H9 (cell line): Measurements from ENCODE around the gene PTGFR. TPM values are rescaled to one million over a fixed set of nuclear protein-coding genes. Genes with fewer than 3 reads are reported as not detected.

ENCODE experiments used
- DNase-seq: peaks from one replicate; pipeline ENCODE4 v3.0.0-alpha.2; 2017
- H2AFZ ChIP-seq: one replicate; pipeline ENCODE4 v1.6.1; 2013; ENCODE audit warnings: mild to moderate bottlenecking, low read length, control low read depth, moderate library complexity
- H2AK5ac ChIP-seq: 2 replicates; pipeline ENCODE4 v1.6.1; 2013; ENCODE audit warnings: low read length, control low read depth, mixed read lengths; ENCODE audit not compliant: insufficient read length
- H2BK120ac ChIP-seq: one replicate; pipeline ENCODE4 v1.6.1; 2013; ENCODE audit warnings: low read depth, mild to moderate bottlenecking, low read length, control low read depth, inconsistent platforms; ENCODE audit not compliant: poor library complexity, severe bottlenecking
- H2BK12ac ChIP-seq: 2 replicates; pipeline ENCODE4 v1.6.1; 2013; ENCODE audit warnings: low read length, control low read depth, mixed read lengths, low read depth; ENCODE audit not compliant: insufficient read length
- H2BK15ac ChIP-seq: 2 replicates; pipeline ENCODE4 v1.6.1; 2013; ENCODE audit warnings: low read depth, low read length, control low read depth
- H2BK20ac ChIP-seq: one replicate; pipeline ENCODE4 v1.6.1; 2013; ENCODE audit warnings: low read depth, mild to moderate bottlenecking, low read length, control low read depth, inconsistent platforms; ENCODE audit not compliant: poor library complexity, severe bottlenecking
- H2BK5ac ChIP-seq: 2 replicates; pipeline ENCODE4 v1.6.1; 2013; ENCODE audit warnings: low read length, control low read depth, mixed read lengths; ENCODE audit not compliant: insufficient read length
- H3K14ac ChIP-seq: 2 replicates; pipeline ENCODE4 v1.6.1; 2013; ENCODE audit warnings: low read length, control low read depth; ENCODE audit not compliant: insufficient read depth
- H3K18ac ChIP-seq: 2 replicates; pipeline ENCODE4 v1.6.1; 2013; ENCODE audit warnings: low read depth, mild to moderate bottlenecking, mixed read lengths, low read length, control low read depth; ENCODE audit not compliant: insufficient read length
- H3K23ac ChIP-seq: 2 replicates; pipeline ENCODE4 v1.6.1; 2013; ENCODE audit warnings: low read length, control low read depth, mixed read lengths, low read depth; ENCODE audit not compliant: insufficient read length
- H3K23me2 ChIP-seq: 2 replicates; pipeline ENCODE4 v1.6.1; 2013; ENCODE audit warnings: low read depth, mild to moderate bottlenecking, mixed read lengths, low read length, control low read depth; ENCODE audit not compliant: insufficient read length, poor library complexity, severe bottlenecking
- H3K27ac ChIP-seq: 2 replicates; pipeline ENCODE4 v1.5.1; 2013; ENCODE audit warnings: low read length, control low read depth, mixed read lengths, low read depth; ENCODE audit not compliant: insufficient read length
- H3K27me3 ChIP-seq: 2 replicates; pipeline ENCODE4 v1.6.1; 2013; ENCODE audit warnings: low read length, control low read depth, inconsistent platforms; ENCODE audit not compliant: insufficient read depth
- H3K4ac ChIP-seq: 2 replicates; pipeline ENCODE4 v1.6.1; 2013; ENCODE audit warnings: low read depth, mild to moderate bottlenecking, control low read depth, inconsistent platforms, low read length, moderate library complexity
- H3K4me1 ChIP-seq: 2 replicates; pipeline ENCODE4 v1.6.1; 2013; ENCODE audit warnings: low read length, control low read depth, inconsistent platforms; ENCODE audit not compliant: insufficient read depth
- H3K4me2 ChIP-seq: 2 replicates; pipeline ENCODE4 v1.6.1; 2013; ENCODE audit warnings: low read length, control low read depth, mixed read lengths; ENCODE audit not compliant: insufficient read length, insufficient read depth
- H3K56ac ChIP-seq: 2 replicates; pipeline ENCODE4 v1.6.1; 2013; ENCODE audit warnings: low read depth, mild to moderate bottlenecking, mixed read lengths, low read length, control low read depth; ENCODE audit not compliant: insufficient read length
- H3K79me1 ChIP-seq: 2 replicates; pipeline ENCODE4 v1.6.1; 2013; ENCODE audit warnings: low read depth, mild to moderate bottlenecking, moderate library complexity, low read length, control low read depth, inconsistent platforms; ENCODE audit not compliant: insufficient read depth, poor library complexity, severe bottlenecking
- H3K79me2 ChIP-seq: 2 replicates; pipeline ENCODE4 v1.6.1; 2013; ENCODE audit warnings: low read length, control low read depth, inconsistent platforms; ENCODE audit not compliant: insufficient read depth
- H3K9ac ChIP-seq: 2 replicates; pipeline ENCODE4 v1.6.1; 2013; ENCODE audit warnings: low read length, control low read depth, mixed read lengths; ENCODE audit not compliant: insufficient read length; ENCODE audit errors: extremely low read depth
- H3K9me3 ChIP-seq: one replicate; pipeline ENCODE4 v1.6.1; 2013; ENCODE audit warnings: low read depth, low read length, inconsistent platforms; ENCODE audit not compliant: control insufficient read depth
- H3T11ph ChIP-seq: one replicate; pipeline ENCODE4 v1.6.1; 2013; ENCODE audit warnings: mild to moderate bottlenecking, low read length, control low read depth, inconsistent platforms
- H4K20me1 ChIP-seq: one replicate; pipeline ENCODE4 v1.6.1; 2013; ENCODE audit not compliant: control insufficient read depth, insufficient read length, insufficient read depth
- H4K5ac ChIP-seq: 2 replicates; pipeline ENCODE4 v1.6.1; 2013; ENCODE audit warnings: low read depth, mild to moderate bottlenecking, mixed read lengths, low read length, control low read depth; ENCODE audit not compliant: insufficient read length
- H4K8ac ChIP-seq: replicated peaks from 2 replicates; pipeline ENCODE4 v1.6.1; 2013; ENCODE audit warnings: low read length, control low read depth, mixed read lengths, low read depth; ENCODE audit not compliant: insufficient read length
- H4K91ac ChIP-seq: 2 replicates; pipeline ENCODE4 v1.6.1; 2013; ENCODE audit warnings: low read depth, mild to moderate bottlenecking, moderate library complexity, mixed read lengths, low read length, control low read depth; ENCODE audit not compliant: insufficient read length
- H3K27ac Mint-ChIP-seq, 3 experiments: 2 replicates in 2 of 3; 3 replicates in 1 of 3; pipeline ENCODE4 v1.8.0; 2020 to 2021; ENCODE audit warnings: mixed read lengths in 3 of 3, mild to moderate bottlenecking in 1 of 3, moderate library complexity in 1 of 3
- H3K27me3 Mint-ChIP-seq: 2 replicates; pipeline ENCODE4 v1.8.0; 2021; ENCODE audit warnings: low read depth, mild to moderate bottlenecking, moderate library complexity, mixed read lengths
- H3K36me3 Mint-ChIP-seq, 3 experiments: 2 replicates in 2 of 3; 3 replicates in 1 of 3; pipeline ENCODE4 v1.8.0; 2020 to 2021; ENCODE audit warnings: low read depth in 3 of 3, mixed read lengths in 3 of 3; ENCODE audit not compliant: insufficient read depth in 1 of 3
- H3K4me1 Mint-ChIP-seq, 2 experiments: 2 replicates each; pipeline ENCODE4 v1.8.0; 2020; ENCODE audit warnings: mixed read lengths in 2 of 2
- H3K4me3 Mint-ChIP-seq, 2 experiments: 2 replicates in 1 of 2; 3 replicates in 1 of 2; pipeline ENCODE4 v1.8.0; 2020 to 2021; ENCODE audit warnings: mild to moderate bottlenecking in 2 of 2, mixed read lengths in 2 of 2, moderate library complexity in 1 of 2
- H3K9me3 Mint-ChIP-seq, 2 experiments: 2 replicates in 1 of 2; 3 replicates in 1 of 2; pipeline ENCODE4 v1.8.0; 2020; ENCODE audit warnings: mild to moderate bottlenecking in 2 of 2, mixed read lengths in 2 of 2, moderate library complexity in 1 of 2
- CTCF ChIP-seq: fragments of 200-600 bp; sonication (generic); conservative IDR thresholded peaks from 3 replicates; pipeline ENCODE4 v1.8.0; 2021; ENCODE audit warnings: antibody characterized with exemption, mild to moderate bottlenecking
- WGBS: extraction: QIAGEN DNeasy Blood & Tissue Kit; methylation state at CpG from one replicate; pipeline ENCODE4 v1.1.7; 2013; ENCODE audit warnings: missing lambda C conversion rate, low lambda C conversion rate, mixed read lengths; ENCODE audit not compliant: insufficient read length; ENCODE audit errors: extremely low coverage; 5-methylcytosine and 5-hydroxymethylcytosine counted together
- total RNA-seq: library from RNA; stranded (reverse); gene quantifications from 2 replicates; pipeline ENCODE4 v1.2.1, GENCODE V29; 2021

PTGFR gene
- total RNA-seq, 1 experiment from 2014 or later = not detected

GRCh38 chr1:78553859-78554258 is 63.1 kb downstream of the PTGFR start:
- Histone ChIP-seq H4K20me1 (no peaks in the 10 kb centered on the region), H3K56ac (no peak overlapping the region), H2BK12ac (no peak overlapping the region), H4K5ac (no peak overlapping the region), H4K91ac (no peak overlapping the region), H3K4ac (no peak overlapping the region), H3K27ac (no peak overlapping the region), H2AFZ (no peak overlapping the region), H3K27me3 (no peaks in the 10 kb centered on the region), H4K8ac (no peak overlapping the region), H3K79me1 (no peaks in the 10 kb centered on the region), H3K9me3 (no peaks in the 10 kb centered on the region), H3K14ac (no peak overlapping the region), H3K18ac (no peak overlapping the region), H2BK15ac (no peak overlapping the region), H3K23me2 (no peaks in the 10 kb centered on the region), H3K9ac (no peak overlapping the region), H3K79me2 (no peaks in the 10 kb centered on the region), H3T11ph (no peak overlapping the region), H3K4me1 (no peaks in the 10 kb centered on the region), H2BK20ac (no peak overlapping the region), H2BK120ac (no peak overlapping the region), H3K23ac (no peak overlapping the region), H2AK5ac (no peak overlapping the region), H3K4me2 (no peak overlapping the region), H2BK5ac (no peak overlapping the region)
- peak; percentile 34 for DNase-seq
- no peak overlapping the region for H3K4me3 Mint-ChIP-seq
- H3K4me1 Mint-ChIP-seq = no peaks in the 10 kb centered on the region
- no CpG with 5 or more reads among the region's 5 CpGs for WGBS
- H3K27me3 Mint-ChIP-seq = peaks cover 14% of the 10 kb centered on the region
- peak; percentile 60 for TF ChIP-seq CTCF
- peaks cover 7 to 14% (median 11%) of the 10 kb centered on the region in 3 experiments for H3K36me3 Mint-ChIP-seq
- no peak overlapping the region for H3K27ac Mint-ChIP-seq
- H3K9me3 Mint-ChIP-seq = peaks cover 35 to 46% of the 10 kb centered on the region in 2 experiments
